DND-41 (cell line): Measurements from ENCODE around the gene HMOX1.
"Not testable (repeated sequence)": the region's sequence is repeated elsewhere in the genome, so short reads cannot be mapped to it uniquely, and the experiment has no call there.

ENCODE experiments used
- ATAC-seq: fragments of 200-7000 bp; cut with Tn5 transposase; 3 replicates; pipeline ENCODE4 v1.9.1; 2021; ENCODE audit warnings: low read depth; ENCODE audit not compliant: insufficient read depth
- DNase-seq: peaks from one replicate; pipeline ENCODE4 v3.0.0-alpha.2; 2020
- H2AFZ ChIP-seq: 2 replicates; pipeline ENCODE4 v1.6.0; 2012; ENCODE audit warnings: low read depth, low read length
- H3K27ac ChIP-seq: 2 replicates; pipeline ENCODE4 v1.5.1; 2012; ENCODE audit warnings: low read length, inconsistent platforms
- H3K27me3 ChIP-seq: fragments of 200-600 bp; sonication (generic); 2 replicates; pipeline ENCODE4 v1.6.0; 2012; ENCODE audit warnings: low read length, mild to moderate bottlenecking, inconsistent platforms; ENCODE audit not compliant: insufficient read depth, poor library complexity
- H3K36me3 ChIP-seq: 2 replicates; pipeline ENCODE4 v1.5.1; 2012; ENCODE audit warnings: low read length, inconsistent platforms; ENCODE audit not compliant: insufficient read depth
- H3K4me1 ChIP-seq: 2 replicates; pipeline ENCODE4 v1.5.1; 2012; ENCODE audit warnings: mild to moderate bottlenecking, low read length; ENCODE audit not compliant: insufficient read depth
- H3K4me2 ChIP-seq: 2 replicates; pipeline ENCODE4 v1.6.0; 2012; ENCODE audit warnings: mild to moderate bottlenecking, moderate library complexity, low read length, inconsistent platforms; ENCODE audit not compliant: insufficient read depth
- H3K4me3 ChIP-seq, 2 experiments: fragments of 200-600 bp in 1 of 2; shearing (Covaris generic) in 1 of 2; 2 replicates each; pipeline ENCODE4 v1.5.1; 2012 to 2016; ENCODE audit warnings: inconsistent platforms in 2 of 2, low read length in 2 of 2, mild to moderate bottlenecking in 2 of 2, low read depth in 1 of 2, moderate library complexity in 1 of 2
- H3K79me2 ChIP-seq: 2 replicates; pipeline ENCODE4 v1.6.0; 2012; ENCODE audit warnings: low read length, inconsistent platforms; ENCODE audit not compliant: insufficient read depth
- H3K9ac ChIP-seq: 2 replicates; pipeline ENCODE4 v1.6.0; 2012; ENCODE audit warnings: low read depth, mild to moderate bottlenecking, inconsistent platforms, low read length, moderate library complexity
- H3K9me3 ChIP-seq: 2 replicates; pipeline ENCODE4 v1.5.1; 2012; ENCODE audit warnings: low read length, moderate library complexity, mild to moderate bottlenecking, inconsistent platforms; ENCODE audit not compliant: insufficient read depth, severe bottlenecking
- H4K20me1 ChIP-seq: 2 replicates; pipeline ENCODE4 v1.6.0; 2012; ENCODE audit warnings: low read length; ENCODE audit not compliant: insufficient read depth
- CTCF ChIP-seq: IDR thresholded peaks from 2 replicates; pipeline ENCODE4 v1.5.1; 2012; ENCODE audit warnings: borderline replicate concordance, low read length, moderate library complexity, mild to moderate bottlenecking; ENCODE audit not compliant: poor library complexity, severe bottlenecking; ENCODE audit errors: extremely low read depth
- EZH2 ChIP-seq: IDR thresholded peaks from 3 replicates; pipeline ENCODE4 v1.6.1; 2012; ENCODE audit warnings: borderline replicate concordance, low read depth, mild to moderate bottlenecking, moderate library complexity, low read length, inconsistent platforms; ENCODE audit not compliant: severe bottlenecking

Gene HMOX1

GRCh38 chr22:35393116-35394010 lies 12.5 kb downstream of the HMOX1 start:
- DNase-seq (no peak), ATAC-seq (no peak)
- H2AFZ ChIP-seq = peak overlapping the region; percentile 43; the same call in 1 of the 2 replicates
- H3K27ac ChIP-seq = no peak overlapping the region
- no peak overlapping the region for H3K4me2 ChIP-seq
- no peaks in the 10 kb centered on the region for H3K36me3 ChIP-seq
- H3K9me3 ChIP-seq = no peaks in the 10 kb centered on the region
- no peaks in the 10 kb centered on the region for H3K27me3 ChIP-seq
- no peaks in the 10 kb centered on the region for H3K4me1 ChIP-seq
- H3K4me3 ChIP-seq = no peak overlapping the region
- H4K20me1 ChIP-seq = no peaks in the 10 kb centered on the region
- no peaks in the 10 kb centered on the region for H3K79me2 ChIP-seq
- no peak overlapping the region for H3K9ac ChIP-seq
- TF ChIP-seq EZH2 (no peak), CTCF (no peak)

GRCh38 chr22:35394011-35394312 lies 13.1 kb downstream of the HMOX1 start:
- TF ChIP-seq CTCF (no peak), EZH2 (no peak)
- H3K27me3 ChIP-seq = no peaks in the 10 kb centered on the region
- H3K27ac ChIP-seq = no peak overlapping the region
- peaks cover 5% of the 10 kb centered on the region for H3K4me1 ChIP-seq
- ATAC-seq = no peak
- no peaks in the 10 kb centered on the region; the same call in 1 of the 2 replicates for H3K79me2 ChIP-seq
- H2AFZ ChIP-seq = peak overlapping the region; percentile 43; the same call in 1 of the 2 replicates
- no peak overlapping the region for H3K4me2 ChIP-seq
- H3K9me3 ChIP-seq = no peaks in the 10 kb centered on the region
- DNase-seq = no peak
- H3K9ac ChIP-seq = no peak overlapping the region
- no peaks in the 10 kb centered on the region for H4K20me1 ChIP-seq
- H3K36me3 ChIP-seq = no peaks in the 10 kb centered on the region
- no peak overlapping the region for H3K4me3 ChIP-seq

DNA sequence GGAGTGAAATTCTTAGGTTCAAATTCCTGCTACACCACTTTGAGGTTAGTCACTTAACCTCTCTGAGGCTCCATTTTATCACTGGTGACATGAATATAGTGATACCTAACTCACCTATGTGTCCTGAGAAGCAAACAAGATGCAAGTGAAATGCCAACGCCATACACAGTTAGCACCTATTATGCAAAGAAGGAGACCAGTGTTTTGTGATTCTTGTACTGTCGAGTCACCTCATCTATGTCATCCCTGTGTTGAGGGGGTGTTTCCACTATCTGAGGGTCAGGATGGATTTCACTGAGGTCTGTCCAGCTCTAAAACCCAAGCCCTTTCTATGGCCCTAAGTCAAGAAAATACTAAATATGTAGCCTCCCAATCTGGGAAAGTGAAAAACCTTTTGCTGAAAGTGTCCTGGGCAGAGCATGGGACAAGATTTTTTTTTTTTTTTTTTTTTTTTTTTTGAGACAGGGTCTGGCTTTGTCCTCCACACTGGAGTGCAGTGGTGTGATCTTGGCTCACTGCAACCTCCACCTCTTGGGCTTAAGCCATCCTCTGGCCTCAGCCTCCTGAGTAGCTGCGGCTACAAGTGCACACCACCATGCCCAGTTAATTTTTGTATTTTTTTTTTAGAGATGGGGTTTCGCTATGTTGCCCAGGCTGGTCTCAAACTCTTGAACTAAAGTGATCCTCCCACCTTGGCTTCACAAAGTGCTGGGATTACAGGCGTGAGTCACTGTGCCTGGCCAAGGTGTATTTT lies 14.1 kb downstream of the HMOX1 start:
- Histone ChIP-seq H3K4me1 (peaks cover 10% of the 10 kb centered on the region), H3K27me3 (no peaks in the 10 kb centered on the region), H4K20me1 (no peaks in the 10 kb centered on the region), H3K9me3 (no peaks in the 10 kb centered on the region), H3K36me3 (peaks cover under 1% of the 10 kb centered on the region; the same call in 1 of the 2 replicates), H2AFZ (no peak overlapping the region), H3K9ac (no peak overlapping the region), H3K4me2 (no peak overlapping the region), H3K79me2 (peaks cover 7% of the 10 kb centered on the region), H3K27ac (no peak overlapping the region), H3K4me3 (no peak overlapping the region)
- DNase-seq (no peak), ATAC-seq (no peak)
- no peak for TF ChIP-seq CTCF
- TF ChIP-seq EZH2 = no peak

DNA sequence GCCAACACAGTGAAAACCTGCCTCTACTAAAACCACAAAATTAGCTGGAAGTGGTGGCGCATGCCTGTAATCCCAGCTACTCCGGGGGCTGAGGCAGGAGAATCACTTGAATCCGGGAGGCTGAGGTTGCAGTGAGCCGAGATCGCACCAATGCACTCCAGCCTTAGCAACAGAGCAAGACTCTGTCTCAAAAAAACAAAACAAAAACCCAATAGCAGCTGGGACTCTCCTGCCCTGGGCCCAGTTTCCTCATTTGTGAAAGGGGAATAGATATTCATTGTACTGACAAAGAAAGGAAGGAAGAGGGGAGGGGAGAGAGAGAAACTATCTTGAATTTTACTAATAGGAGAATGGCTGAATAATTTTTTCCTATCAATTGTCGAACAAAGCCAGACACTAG lies 15.7 kb downstream of the HMOX1 start:
- DNase-seq, H3K27ac ChIP-seq, H2AFZ ChIP-seq, H3K9ac ChIP-seq, H3K9me3 ChIP-seq, ATAC-seq, H3K4me2 ChIP-seq, H3K4me3 ChIP-seq, H3K27me3 ChIP-seq, H4K20me1 ChIP-seq: not testable (repeated sequence)
- Histone ChIP-seq H3K79me2 (peaks cover 24% of the 10 kb centered on the region), H3K4me1 (peaks cover 20% of the 10 kb centered on the region), H3K36me3 (peaks cover 14% of the 10 kb centered on the region)
